ENCODE results near the gene DPH7. TPM values are rescaled to one million over a fixed set of nuclear protein-coding genes. Genes with fewer than 3 reads are reported as not detected.

The DPH7 gene
- total and polyA plus RNA-seq, 2 experiments from 2014 or later = 26.7 to 27.0 TPM

DNA sequence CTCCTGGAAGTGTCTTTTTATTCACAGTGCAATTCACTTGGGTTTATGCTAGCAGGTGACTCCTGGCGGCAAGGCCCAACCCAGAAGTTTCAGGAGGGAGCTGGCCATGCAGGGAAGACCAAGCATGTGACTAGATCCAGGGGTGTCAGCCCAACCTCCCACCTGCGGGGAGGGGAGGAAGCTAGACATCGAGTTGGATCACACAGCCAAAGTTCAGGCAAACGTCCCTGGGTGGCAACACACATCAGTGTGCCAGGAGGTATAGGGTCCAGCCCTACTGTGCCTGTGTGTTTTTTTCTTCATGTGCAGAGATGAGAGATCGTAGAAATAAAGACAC is 53.8 kb downstream of the DPH7 start:
- DNase-seq = no peak
- Histone ChIP-seq H3F3A (ENCODE audit: insufficient read depth) (peaks cover 6% of the 10 kb centered on the region; the same call in 1 of the 2 replicates), H3K27ac (no peak overlapping the region), H3K4me3 (no peak overlapping the region), H3K36me3 (ENCODE audit: low read depth) (no peaks in the 10 kb centered on the region), H3K27me3 (replicated peaks; ENCODE audit: insufficient read depth) (no peaks in the 10 kb centered on the region), H2AFZ (no peak overlapping the region), H3K9ac (no peak overlapping the region), H3K9me2 (ENCODE audit: insufficient read depth) (no peaks in the 10 kb centered on the region), H3K9me3 (ENCODE audit: low read depth) (no peaks in the 10 kb centered on the region), H3K79me2 (ENCODE audit: insufficient read depth) (no peaks in the 10 kb centered on the region), H3K4me1 (ENCODE audit: insufficient read depth) (no peaks in the 10 kb centered on the region), H3K4me2 (ENCODE audit: unreplicated experiment) (no peak overlapping the region), H4K20me1 (ENCODE audit: insufficient read depth) (no peaks in the 10 kb centered on the region)
- no peak for TF ChIP-seq EZH2phosphoT487 (IDR thresholded peaks at IDR 0.05; ENCODE audit: insufficient read depth, low read depth)
- TF ChIP-seq EZH2 (IDR thresholded peaks at IDR 0.05; ENCODE audit: insufficient read depth, poor library complexity, severe bottlenecking) = no peak
- 74 to 83% methylated on average over 5 of the region's 5 CpGs for WGBS, 2 experiments (ENCODE audit: low coverage in 1 of 2, low lambda C conversion rate in 2 of 2, missing lambda C conversion rate in 2 of 2)
- in situ Hi-C loops (cut with MboI) = loop anchor here (10.0 kb wide), 1 partner anchor 240 kb away; no protein-coding TSS in a partner anchor

DNA sequence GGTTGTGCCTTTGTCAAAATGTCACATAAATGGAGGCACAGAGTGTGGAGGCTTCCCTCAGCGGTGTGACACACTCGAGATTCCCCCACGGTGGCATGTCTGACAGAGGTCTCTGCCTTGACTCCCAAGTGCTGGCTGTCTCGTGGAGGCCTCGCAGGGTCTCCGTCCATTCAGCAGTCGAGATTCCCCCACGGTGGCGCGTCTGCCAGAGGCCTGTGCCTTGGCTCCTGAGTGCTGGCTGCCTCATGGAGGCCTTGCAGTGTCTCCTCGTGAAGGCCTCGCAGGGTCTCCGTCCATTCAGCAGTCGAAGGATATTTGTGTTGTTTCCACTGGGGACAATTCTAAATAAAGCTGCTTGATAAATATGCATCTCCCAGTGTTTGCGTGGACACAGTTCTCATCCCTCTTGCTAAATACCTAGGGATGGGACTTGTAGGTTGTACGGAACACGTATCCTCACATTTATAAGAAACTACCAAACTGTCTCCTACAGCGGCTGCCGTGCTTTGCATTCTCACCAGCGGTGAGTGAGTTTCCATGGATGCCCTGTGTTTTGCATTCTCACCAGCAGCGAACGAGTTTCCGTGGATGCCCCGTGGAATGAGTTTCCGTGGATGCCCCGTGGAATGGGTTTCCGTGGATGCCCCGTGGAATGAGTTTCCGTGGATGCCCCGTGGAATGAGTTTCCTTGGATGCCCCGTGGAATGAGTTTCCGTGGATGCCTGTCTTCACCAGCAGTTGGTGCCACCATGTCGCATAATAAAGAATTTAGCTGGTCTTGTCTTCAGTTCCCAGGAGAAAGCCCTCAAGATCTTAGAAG is 54.4 kb downstream of the DPH7 start:
- Histone ChIP-seq H3K36me3 (ENCODE audit: low read depth) (no peaks in the 10 kb centered on the region), H3K9ac (no peak overlapping the region), H3K4me3 (no peak overlapping the region), H3K9me3 (ENCODE audit: low read depth) (no peaks in the 10 kb centered on the region), H3K79me2 (ENCODE audit: insufficient read depth) (no peaks in the 10 kb centered on the region), H3K27ac (no peak overlapping the region), H3K4me1 (ENCODE audit: insufficient read depth) (no peaks in the 10 kb centered on the region), H3K27me3 (replicated peaks; ENCODE audit: insufficient read depth) (no peaks in the 10 kb centered on the region), H3F3A (ENCODE audit: insufficient read depth) (peaks cover 6% of the 10 kb centered on the region; the same call in 1 of the 2 replicates), H2AFZ (no peak overlapping the region), H3K4me2 (ENCODE audit: unreplicated experiment) (no peak overlapping the region), H4K20me1 (ENCODE audit: insufficient read depth) (no peaks in the 10 kb centered on the region), H3K9me2 (ENCODE audit: insufficient read depth) (no peaks in the 10 kb centered on the region)
- in situ Hi-C loops (cut with MboI) = loop anchor here (10.0 kb wide), 1 partner anchor 240 kb away; no protein-coding TSS in a partner anchor
- TF ChIP-seq EZH2phosphoT487 (IDR thresholded peaks at IDR 0.05; ENCODE audit: insufficient read depth, low read depth) (no peak), EZH2 (IDR thresholded peaks at IDR 0.05; ENCODE audit: insufficient read depth, poor library complexity, severe bottlenecking) (no peak)
- whole genome bisulfite sequencing, 2 experiments (ENCODE audit: low coverage in 1 of 2, low lambda C conversion rate in 2 of 2, missing lambda C conversion rate in 2 of 2) = 89 to 92% methylated on average over 33 of the region's 33 CpGs
- DNase-seq = no peak

DNA sequence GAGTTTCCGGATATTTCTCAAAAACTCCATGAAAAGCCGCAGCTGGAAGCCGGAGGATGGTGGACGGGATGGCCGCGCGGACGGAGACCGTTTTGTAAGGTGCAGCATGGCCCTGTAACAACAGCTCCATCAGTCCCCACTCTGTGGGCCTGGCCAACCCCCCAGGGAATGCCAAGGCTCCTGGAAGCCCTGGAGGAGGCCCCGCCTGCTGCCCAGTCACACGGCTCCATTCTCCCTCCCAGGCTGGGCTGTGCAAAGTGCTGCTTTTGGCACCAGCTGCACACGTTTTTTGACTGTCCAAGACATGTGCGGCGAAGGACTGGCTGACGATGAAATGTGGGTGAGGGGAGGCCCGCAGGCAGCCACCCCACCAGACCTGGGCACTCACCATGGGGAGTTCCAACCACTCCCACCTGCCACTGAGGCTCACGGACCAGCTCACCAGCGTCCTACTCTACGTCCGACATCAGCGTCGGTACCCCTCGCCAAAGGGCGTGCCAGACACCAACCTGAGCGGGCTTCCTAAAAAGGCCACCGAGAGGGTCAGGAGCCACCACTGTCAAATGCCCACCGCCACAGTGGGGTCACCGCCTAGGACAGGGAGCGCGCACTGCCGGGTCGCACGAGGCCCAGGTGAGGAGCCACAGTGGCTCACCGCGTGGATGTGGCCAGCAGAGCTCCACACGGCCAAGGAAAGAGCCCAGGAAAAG is 55.8 kb downstream of the DPH7 start:
- H3K79me2 ChIP-seq (ENCODE audit: insufficient read depth) = no peaks in the 10 kb centered on the region
- WGBS, 2 experiments (ENCODE audit: low coverage in 1 of 2, low lambda C conversion rate in 2 of 2, missing lambda C conversion rate in 2 of 2) = 87 to 93% methylated on average over 35 to 36 of the region's 36 CpGs
- DNase-seq = no peak
- H3K9ac ChIP-seq = no peak overlapping the region
- H3K4me1 ChIP-seq (ENCODE audit: insufficient read depth) = no peaks in the 10 kb centered on the region
- H3K27me3 ChIP-seq (replicated peaks; ENCODE audit: insufficient read depth) = no peaks in the 10 kb centered on the region
- H4K20me1 ChIP-seq (ENCODE audit: insufficient read depth) = no peaks in the 10 kb centered on the region
- TF ChIP-seq EZH2 (IDR thresholded peaks at IDR 0.05; ENCODE audit: insufficient read depth, poor library complexity, severe bottlenecking) (no peak), EZH2phosphoT487 (IDR thresholded peaks at IDR 0.05; ENCODE audit: insufficient read depth, low read depth) (no peak)
- no peak overlapping the region for H3K27ac ChIP-seq
- H3K9me2 ChIP-seq (ENCODE audit: insufficient read depth) = no peaks in the 10 kb centered on the region
- H3K9me3 ChIP-seq (ENCODE audit: low read depth) = no peaks in the 10 kb centered on the region
- H3F3A ChIP-seq (ENCODE audit: insufficient read depth) = peaks cover 6% of the 10 kb centered on the region; the same call in 1 of the 2 replicates
- no peak overlapping the region for H3K4me3 ChIP-seq
- in situ Hi-C loops (cut with MboI) = loop anchor here (10.0 kb wide), 1 partner anchor 238 kb away; no protein-coding TSS in a partner anchor
- no peaks in the 10 kb centered on the region for H3K36me3 ChIP-seq (ENCODE audit: low read depth)
- H3K4me2 ChIP-seq (ENCODE audit: unreplicated experiment) = no peak overlapping the region
- no peak overlapping the region for H2AFZ ChIP-seq

DNA sequence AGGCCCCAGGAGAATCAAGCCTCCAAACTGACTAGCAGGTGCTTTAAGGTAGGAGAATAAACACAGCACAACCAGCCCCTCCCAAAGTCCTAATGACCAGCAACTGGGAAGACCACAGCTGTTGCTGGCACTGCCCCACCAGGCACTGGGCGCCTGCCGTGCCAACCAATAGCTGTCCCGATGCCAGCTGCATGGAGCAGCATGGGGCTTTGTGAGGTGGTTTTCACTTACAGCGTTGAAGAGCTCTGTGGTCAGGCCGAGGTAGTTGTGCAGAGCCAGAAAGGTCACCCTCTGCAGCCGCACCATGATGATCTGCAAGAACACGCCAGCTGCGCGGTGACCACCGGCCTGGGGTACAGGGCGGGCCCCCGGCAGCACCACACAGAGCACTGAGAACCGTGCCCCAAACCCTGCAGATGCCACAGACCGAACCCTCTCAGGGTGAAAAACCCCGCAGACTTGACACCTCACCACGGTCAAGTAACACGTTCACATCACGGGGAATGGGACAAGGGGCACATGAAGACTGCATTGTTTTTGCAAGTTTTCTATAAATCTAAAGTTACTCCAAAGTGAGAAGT is 57.2 kb downstream of the DPH7 start:
- no peaks in the 10 kb centered on the region for H3K36me3 ChIP-seq (ENCODE audit: low read depth)
- no peak overlapping the region for H2AFZ ChIP-seq
- H3K79me2 ChIP-seq (ENCODE audit: insufficient read depth) = no peaks in the 10 kb centered on the region
- in situ Hi-C loops (cut with MboI) = loop anchor here (10.0 kb wide), 1 partner anchor 237 kb away; no protein-coding TSS in a partner anchor
- no peak overlapping the region for H3K27ac ChIP-seq
- no peak for DNase-seq
- H3F3A ChIP-seq (ENCODE audit: insufficient read depth) = no peaks in the 10 kb centered on the region
- H3K9ac ChIP-seq = no peak overlapping the region
- no peak overlapping the region for H3K4me3 ChIP-seq
- H3K4me2 ChIP-seq (ENCODE audit: unreplicated experiment) = no peak overlapping the region
- H3K27me3 ChIP-seq (replicated peaks; ENCODE audit: insufficient read depth) = no peaks in the 10 kb centered on the region
- no peak for TF ChIP-seq EZH2 (IDR thresholded peaks at IDR 0.05; ENCODE audit: insufficient read depth, poor library complexity, severe bottlenecking)
- no peak for TF ChIP-seq EZH2phosphoT487 (IDR thresholded peaks at IDR 0.05; ENCODE audit: insufficient read depth, low read depth)
- no peaks in the 10 kb centered on the region for H3K9me3 ChIP-seq (ENCODE audit: low read depth)
- no peaks in the 10 kb centered on the region for H3K9me2 ChIP-seq (ENCODE audit: insufficient read depth)
- WGBS, 2 experiments (ENCODE audit: low coverage in 1 of 2, low lambda C conversion rate in 2 of 2, missing lambda C conversion rate in 2 of 2) = 91 to 94% methylated on average over 18 of the region's 18 CpGs
- H3K4me1 ChIP-seq (ENCODE audit: insufficient read depth) = no peaks in the 10 kb centered on the region
- H4K20me1 ChIP-seq (ENCODE audit: insufficient read depth) = no peaks in the 10 kb centered on the region
